Measurements from ENCODE around the gene TTC5.

DNA sequence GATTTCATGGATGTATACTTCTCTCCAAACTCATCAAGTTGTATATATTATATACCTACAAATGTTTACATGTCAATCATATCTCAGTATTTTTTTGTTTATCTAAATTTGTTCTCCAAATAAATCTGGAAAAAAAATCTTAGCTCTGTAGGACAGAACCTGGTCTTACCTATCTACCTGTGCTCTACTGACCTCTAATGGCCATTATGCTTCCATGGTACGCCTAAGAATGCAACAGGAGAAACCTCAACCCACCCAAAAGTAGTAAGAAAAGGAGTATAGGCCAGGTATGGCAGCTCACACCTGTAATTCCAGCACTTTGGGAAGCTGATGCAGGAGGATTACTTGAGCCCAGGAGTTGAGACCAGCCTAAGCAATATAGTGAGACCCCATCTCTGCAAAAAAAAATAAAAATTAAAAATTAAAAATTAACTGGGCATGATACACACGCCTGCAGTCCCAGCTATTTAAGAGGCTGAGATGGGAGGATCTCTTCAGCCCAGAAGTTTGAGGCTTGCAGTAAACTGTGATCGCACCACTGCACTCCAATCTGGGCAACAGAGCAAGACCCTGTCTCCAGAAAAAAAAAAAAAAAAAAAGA lies 58.0 kb downstream of the TTC5 start:
- TF ChIP-seq, protein P1, sequence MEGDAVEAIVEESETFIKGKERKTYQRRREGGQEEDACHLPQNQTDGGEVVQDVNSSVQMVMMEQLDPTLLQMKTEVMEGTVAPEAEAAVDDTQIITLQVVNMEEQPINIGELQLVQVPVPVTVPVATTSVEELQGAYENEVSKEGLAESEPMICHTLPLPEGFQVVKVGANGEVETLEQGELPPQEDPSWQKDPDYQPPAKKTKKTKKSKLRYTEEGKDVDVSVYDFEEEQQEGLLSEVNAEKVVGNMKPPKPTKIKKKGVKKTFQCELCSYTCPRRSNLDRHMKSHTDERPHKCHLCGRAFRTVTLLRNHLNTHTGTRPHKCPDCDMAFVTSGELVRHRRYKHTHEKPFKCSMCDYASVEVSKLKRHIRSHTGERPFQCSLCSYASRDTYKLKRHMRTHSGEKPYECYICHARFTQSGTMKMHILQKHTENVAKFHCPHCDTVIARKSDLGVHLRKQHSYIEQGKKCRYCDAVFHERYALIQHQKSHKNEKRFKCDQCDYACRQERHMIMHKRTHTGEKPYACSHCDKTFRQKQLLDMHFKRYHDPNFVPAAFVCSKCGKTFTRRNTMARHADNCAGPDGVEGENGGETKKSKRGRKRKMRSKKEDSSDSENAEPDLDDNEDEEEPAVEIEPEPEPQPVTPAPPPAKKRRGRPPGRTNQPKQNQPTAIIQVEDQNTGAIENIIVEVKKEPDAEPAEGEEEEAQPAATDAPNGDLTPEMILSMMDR (IDR thresholded peaks at IDR 0.05; ENCODE audit: insufficient read depth, low read length): no peak
- TF ChIP-seq, protein P2, sequence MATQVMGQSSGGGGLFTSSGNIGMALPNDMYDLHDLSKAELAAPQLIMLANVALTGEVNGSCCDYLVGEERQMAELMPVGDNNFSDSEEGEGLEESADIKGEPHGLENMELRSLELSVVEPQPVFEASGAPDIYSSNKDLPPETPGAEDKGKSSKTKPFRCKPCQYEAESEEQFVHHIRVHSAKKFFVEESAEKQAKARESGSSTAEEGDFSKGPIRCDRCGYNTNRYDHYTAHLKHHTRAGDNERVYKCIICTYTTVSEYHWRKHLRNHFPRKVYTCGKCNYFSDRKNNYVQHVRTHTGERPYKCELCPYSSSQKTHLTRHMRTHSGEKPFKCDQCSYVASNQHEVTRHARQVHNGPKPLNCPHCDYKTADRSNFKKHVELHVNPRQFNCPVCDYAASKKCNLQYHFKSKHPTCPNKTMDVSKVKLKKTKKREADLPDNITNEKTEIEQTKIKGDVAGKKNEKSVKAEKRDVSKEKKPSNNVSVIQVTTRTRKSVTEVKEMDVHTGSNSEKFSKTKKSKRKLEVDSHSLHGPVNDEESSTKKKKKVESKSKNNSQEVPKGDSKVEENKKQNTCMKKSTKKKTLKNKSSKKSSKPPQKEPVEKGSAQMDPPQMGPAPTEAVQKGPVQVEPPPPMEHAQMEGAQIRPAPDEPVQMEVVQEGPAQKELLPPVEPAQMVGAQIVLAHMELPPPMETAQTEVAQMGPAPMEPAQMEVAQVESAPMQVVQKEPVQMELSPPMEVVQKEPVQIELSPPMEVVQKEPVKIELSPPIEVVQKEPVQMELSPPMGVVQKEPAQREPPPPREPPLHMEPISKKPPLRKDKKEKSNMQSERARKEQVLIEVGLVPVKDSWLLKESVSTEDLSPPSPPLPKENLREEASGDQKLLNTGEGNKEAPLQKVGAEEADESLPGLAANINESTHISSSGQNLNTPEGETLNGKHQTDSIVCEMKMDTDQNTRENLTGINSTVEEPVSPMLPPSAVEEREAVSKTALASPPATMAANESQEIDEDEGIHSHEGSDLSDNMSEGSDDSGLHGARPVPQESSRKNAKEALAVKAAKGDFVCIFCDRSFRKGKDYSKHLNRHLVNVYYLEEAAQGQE (IDR thresholded peaks at IDR 0.05; ENCODE audit: insufficient replicate concordance, low read depth): no peak
- no peak for TF ChIP-seq POLR2AphosphoS5 (IDR thresholded peaks at IDR 0.05; ENCODE audit: low read depth)
